ENCODE results near the gene PCDH9. TPM values are rescaled to one million over a fixed set of nuclear protein-coding genes. Genes with fewer than 3 reads are reported as not detected.

The PCDH9 gene
- total and polyA plus RNA-seq, 2 of the 13 experiments (the other 11 are each of a cell fraction or from before 2014, with no cell fraction given), result 0.09 TPM; not detected in 1

DNA sequence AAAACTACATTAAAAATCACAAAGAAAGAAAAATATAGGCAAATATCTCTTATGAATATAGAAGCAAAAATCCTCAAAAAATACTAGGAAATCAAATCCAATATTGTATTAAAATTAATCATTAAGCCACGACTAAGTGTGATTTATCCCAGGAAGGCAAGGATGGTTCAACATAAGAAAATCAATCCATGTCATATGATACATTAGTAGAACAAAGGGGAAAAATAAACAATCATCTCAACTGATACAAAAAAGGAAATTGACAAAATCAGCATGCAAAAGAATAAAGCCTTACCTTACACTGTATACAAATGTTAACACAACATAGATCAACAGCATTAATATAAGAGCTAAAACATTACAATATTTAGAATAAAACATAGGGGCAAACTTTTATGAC lies 933.3 kb downstream of the PCDH9 start:
- no peak for ATAC-seq
- no peaks in the 10 kb centered on the region for H3K79me2 ChIP-seq (ENCODE audit: insufficient read depth, low read length)
- H4K20me1 ChIP-seq (ENCODE audit: insufficient read depth, low read length), result no peaks in the 10 kb centered on the region
- no peak overlapping the region for H2AFZ ChIP-seq (ENCODE audit: low read length)
- no TSS peak for BruUV-seq (replicated peaks)
- no peak overlapping the region for H3K9ac ChIP-seq (ENCODE audit: insufficient read depth, low read depth, low read length)
- intact Hi-C loops (cut with micrococcal nuclease; ENCODE audit: unreplicated experiment), result no loop called here
- no peak overlapping the region for H3K27ac ChIP-seq (ENCODE audit: extremely low read length, insufficient read depth, low read length)
- H3K4me3 ChIP-seq (replicated peaks in 1 of 3; ENCODE audit: insufficient read depth in 1 of 3, low read depth in 2 of 3, low read length in 3 of 3), result no peak overlapping the region
- no peaks in the 10 kb centered on the region for H3K4me1 ChIP-seq (ENCODE audit: insufficient read depth, low read length)
- H3K9me3 ChIP-seq (ENCODE audit: low read length), result peaks cover 44% of the 10 kb centered on the region
- ChIA-PET POLR2A (no interaction called here), CTCF (ENCODE audit: low intra/inter-chr PET ratio, low total read pairs) (no interaction called here)
- no peak for TF ChIP-seq ZNF296 (CRISPR knock-in tag; conservative IDR thresholded peaks at IDR 0.05)
- no peak for TF ChIP-seq PITX1 (CRISPR knock-in tag; IDR thresholded peaks at IDR 0.05)
- TF ChIP-seq SRF (IDR thresholded peaks at IDR 0.05; ENCODE audit: low read depth, low read length), result no peak
- TF ChIP-seq, protein P1, sequence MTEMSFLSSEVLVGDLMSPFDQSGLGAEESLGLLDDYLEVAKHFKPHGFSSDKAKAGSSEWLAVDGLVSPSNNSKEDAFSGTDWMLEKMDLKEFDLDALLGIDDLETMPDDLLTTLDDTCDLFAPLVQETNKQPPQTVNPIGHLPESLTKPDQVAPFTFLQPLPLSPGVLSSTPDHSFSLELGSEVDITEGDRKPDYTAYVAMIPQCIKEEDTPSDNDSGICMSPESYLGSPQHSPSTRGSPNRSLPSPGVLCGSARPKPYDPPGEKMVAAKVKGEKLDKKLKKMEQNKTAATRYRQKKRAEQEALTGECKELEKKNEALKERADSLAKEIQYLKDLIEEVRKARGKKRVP (CRISPR knock-in tag; IDR thresholded peaks at IDR 0.05), result no peak
- no peak for TF ChIP-seq SKI (IDR thresholded peaks at IDR 0.05; ENCODE audit: partially characterized antibody)
- no peak for TF ChIP-seq ZNF570 (CRISPR knock-in tag; IDR thresholded peaks at IDR 0.05; ENCODE audit: borderline replicate concordance)
- no peak for TF ChIP-seq SP4 (CRISPR knock-in tag; IDR thresholded peaks at IDR 0.05)
- TF ChIP-seq ZNF484 (CRISPR knock-in tag; IDR thresholded peaks at IDR 0.05; ENCODE audit: borderline replicate concordance, low read depth), result no peak
- TF ChIP-seq, protein P2, sequence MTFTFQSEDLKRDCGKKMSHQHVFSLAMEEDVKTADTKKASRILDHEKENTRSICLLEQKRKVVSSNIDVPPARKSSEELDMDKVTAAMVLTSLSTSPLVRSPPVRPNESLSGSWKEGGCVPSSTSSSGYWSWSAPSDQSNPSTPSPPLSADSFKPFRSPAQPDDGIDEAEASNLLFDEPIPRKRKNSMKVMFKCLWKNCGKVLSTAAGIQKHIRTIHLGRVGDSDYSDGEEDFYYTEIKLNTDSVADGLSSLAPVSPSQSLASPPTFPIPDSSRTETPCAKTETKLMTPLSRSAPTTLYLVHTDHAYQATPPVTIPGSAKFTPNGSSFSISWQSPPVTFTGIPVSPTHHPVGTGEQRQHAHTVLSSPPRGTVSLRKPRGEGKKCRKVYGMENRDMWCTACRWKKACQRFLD (CRISPR knock-in tag; IDR thresholded peaks at IDR 0.05; ENCODE audit: borderline replicate concordance), result no peak
- no peaks in the 10 kb centered on the region for H3K36me3 ChIP-seq (replicated peaks in 1 of 2; ENCODE audit: control insufficient read depth in 1 of 2, insufficient read depth in 2 of 2, low read length in 2 of 2)
- DNase-seq (ENCODE audit: low spot score), result no peak
- no peak overlapping the region for H3K4me2 ChIP-seq (ENCODE audit: low read depth, low read length)
- FAIRE-seq, result no peak
- 0% methylated on average over 1 of the region's 1 CpG for WGBS (ENCODE audit: low lambda C conversion rate)
- H3K27me3 ChIP-seq (ENCODE audit: control insufficient read depth in 1 of 2, insufficient read depth in 2 of 2, low read length in 2 of 2), result no peaks in the 10 kb centered on the region; a peak in 1 of 5 replicates
- in situ Hi-C loops (cut with HindIII; ENCODE audit: extremely low pct_ligation_motif_present, low pct_unique_long_range_greater_than_20kb), result no loop called here
